ENCODE data around the gene NAT14.

Gene NAT14

GRCh38 chr19:55484593-55485438, at the start of gene NAT14:
NAT14 (plus strand) TSS chr19:55485188; CDS start chr19:55485709, 521 bp downstream.
- H3K36me3 Mint-ChIP-seq = peaks cover 2% of the 10 kb centered on the region
- peak within 1 kb of the TSS; percentile 73 for H3K4me3 Mint-ChIP-seq
- H3K27me3 Mint-ChIP-seq = peaks cover 26% of the 10 kb centered on the region
- DNase-seq = peak; percentile 75
- peak within 1 kb of the TSS; percentile 24 for H3K27ac Mint-ChIP-seq
- H3K4me1 Mint-ChIP-seq = peaks cover 11% of the 10 kb centered on the region
- no peaks in the 10 kb centered on the region for H3K9me3 Mint-ChIP-seq
- CTCF ChIA-PET = interaction anchor here (1.0 to 4.1 kb wide), 3 partner anchors 8 to 20 kb away, joined by 4 to 23 read pairs (median 6); partner anchors contain the start of gene ZNF628

GRCh38 chr19:55436847-55437246, 48.1 kb upstream of the NAT14 start:
- CTCF ChIA-PET = interaction anchor here (1.0 to 1.3 kb wide), 3 partner anchors 17 to 276 kb away, joined by 3 to 8 read pairs (median 3); no protein-coding TSS in a partner anchor

GRCh38 chr19:55437410-55437809, 47.6 kb upstream of the NAT14 start:
- no peak overlapping the region for H3K4me3 Mint-ChIP-seq
- peaks cover 66% of the 10 kb centered on the region for H3K27me3 Mint-ChIP-seq
- H3K27ac Mint-ChIP-seq = no peak overlapping the region
- CTCF ChIA-PET = interaction anchor here (1.0 to 1.3 kb wide), 3 partner anchors 16 to 277 kb away, joined by 3 to 8 read pairs (median 3); no protein-coding TSS in a partner anchor
- no peaks in the 10 kb centered on the region for H3K9me3 Mint-ChIP-seq
- peak; percentile 62 for DNase-seq
- peaks cover 13% of the 10 kb centered on the region for H3K4me1 Mint-ChIP-seq
- H3K36me3 Mint-ChIP-seq = peaks cover 1% of the 10 kb centered on the region

More at GRCh38 chr19:55436847-55437246, 48.1 kb upstream of the NAT14 start:
- H3K4me1 Mint-ChIP-seq = peaks cover 12% of the 10 kb centered on the region
- no peak overlapping the region for H3K27ac Mint-ChIP-seq
- peaks cover 66% of the 10 kb centered on the region for H3K27me3 Mint-ChIP-seq
- peaks cover 2% of the 10 kb centered on the region for H3K9me3 Mint-ChIP-seq
- peaks cover 1% of the 10 kb centered on the region for H3K36me3 Mint-ChIP-seq
- H3K4me3 Mint-ChIP-seq = no peak overlapping the region
- no peak for DNase-seq

GRCh38 chr19:55439052-55439451, 45.9 kb upstream of the NAT14 start:
- peak overlapping the region; percentile 42 for H3K27ac Mint-ChIP-seq
- CTCF ChIA-PET = no interaction called here
- H3K9me3 Mint-ChIP-seq = no peaks in the 10 kb centered on the region
- peaks cover 77% of the 10 kb centered on the region for H3K27me3 Mint-ChIP-seq
- H3K4me3 Mint-ChIP-seq = no peak overlapping the region
- no peaks in the 10 kb centered on the region for H3K36me3 Mint-ChIP-seq
- no peak for DNase-seq
- H3K4me1 Mint-ChIP-seq = peaks cover 16% of the 10 kb centered on the region

GRCh38 chr19:55440411-55441105, 44.4 kb upstream of the NAT14 start:
- Mint-ChIP-seq H3K4me1 (peaks cover 16% of the 10 kb centered on the region), H3K4me3 (no peak overlapping the region), H3K9me3 (no peaks in the 10 kb centered on the region), H3K36me3 (no peaks in the 10 kb centered on the region), H3K27me3 (peaks cover 92% of the 10 kb centered on the region), H3K27ac (no peak overlapping the region)
- CTCF ChIA-PET = no interaction called here
- DNase-seq = no peak

- Mint-ChIP-seq H3K27ac (peak overlapping the region; percentile 60), H3K27me3 (peaks cover 98% of the 10 kb centered on the region), H3K36me3 (no peaks in the 10 kb centered on the region), H3K4me3 (no peak overlapping the region), H3K9me3 (no peaks in the 10 kb centered on the region), H3K4me1 (peaks cover 16% of the 10 kb centered on the region)
- CTCF ChIA-PET = no interaction called here
- DNase-seq = no peak
Observed at GRCh38 chr19:55441319-55441691, 43.7 kb upstream of the NAT14 start.

- Mint-ChIP-seq H3K36me3 (no peaks in the 10 kb centered on the region), H3K4me1 (peaks cover 16% of the 10 kb centered on the region), H3K4me3 (no peak overlapping the region), H3K27me3 (peaks cover 93% of the 10 kb centered on the region), H3K27ac (peak overlapping the region; percentile 60), H3K9me3 (no peaks in the 10 kb centered on the region)
- no peak for DNase-seq
- CTCF ChIA-PET = no interaction called here
Observed at GRCh38 chr19:55441692-55442321, 43.2 kb upstream of the NAT14 start.

- Mint-ChIP-seq H3K27ac (no peak overlapping the region), H3K4me3 (no peak overlapping the region), H3K4me1 (peaks cover 16% of the 10 kb centered on the region), H3K9me3 (no peaks in the 10 kb centered on the region), H3K36me3 (no peaks in the 10 kb centered on the region), H3K27me3 (peaks cover 87% of the 10 kb centered on the region)
- DNase-seq = no peak
- CTCF ChIA-PET = no interaction called here
Observed at GRCh38 chr19:55442372-55442961, 42.5 kb upstream of the NAT14 start.

GRCh38 chr19:55443045-55443823, 41.8 kb upstream of the NAT14 start, which contains the start of gene SHISA7:
SHISA7 (minus strand) TSS chr19:55443300; CDS start chr19:55442863, 437 bp downstream.
- CTCF ChIA-PET = no interaction called here
- DNase-seq = no peak
- no peak within 1 kb of the TSS for H3K4me3 Mint-ChIP-seq
- no peaks in the 10 kb centered on the region for H3K9me3 Mint-ChIP-seq
- peaks cover 79% of the 10 kb centered on the region for H3K27me3 Mint-ChIP-seq
- H3K36me3 Mint-ChIP-seq = no peaks in the 10 kb centered on the region
- no peak within 1 kb of the TSS for H3K27ac Mint-ChIP-seq
- peaks cover 16% of the 10 kb centered on the region for H3K4me1 Mint-ChIP-seq

GRCh38 chr19:55443824-55444480, 41.0 kb upstream of the NAT14 start:
- H3K9me3 Mint-ChIP-seq = no peaks in the 10 kb centered on the region
- no peaks in the 10 kb centered on the region for H3K36me3 Mint-ChIP-seq
- peaks cover 16% of the 10 kb centered on the region for H3K4me1 Mint-ChIP-seq
- DNase-seq = no peak
- H3K4me3 Mint-ChIP-seq = no peak overlapping the region
- peaks cover 72% of the 10 kb centered on the region for H3K27me3 Mint-ChIP-seq
- CTCF ChIA-PET = no interaction called here
- no peak overlapping the region for H3K27ac Mint-ChIP-seq

- Mint-ChIP-seq H3K27me3 (peaks cover 65% of the 10 kb centered on the region), H3K9me3 (no peaks in the 10 kb centered on the region), H3K4me3 (no peak overlapping the region), H3K27ac (no peak overlapping the region), H3K4me1 (peaks cover 16% of the 10 kb centered on the region), H3K36me3 (no peaks in the 10 kb centered on the region)
- CTCF ChIA-PET = interaction anchor here (1.1 kb wide), 1 partner anchor 58 kb away, joined by 3 read pairs; no protein-coding TSS in a partner anchor
- DNase-seq = no peak
Observed at GRCh38 chr19:55444646-55445045, 40.3 kb upstream of the NAT14 start.

- H3K9me3 Mint-ChIP-seq = no peaks in the 10 kb centered on the region
- peaks cover 60% of the 10 kb centered on the region for H3K27me3 Mint-ChIP-seq
- no peaks in the 10 kb centered on the region for H3K36me3 Mint-ChIP-seq
- CTCF ChIA-PET = no interaction called here
- H3K4me3 Mint-ChIP-seq = no peak overlapping the region
- no peak for DNase-seq
- H3K27ac Mint-ChIP-seq = no peak overlapping the region
- peaks cover 12% of the 10 kb centered on the region for H3K4me1 Mint-ChIP-seq
Observed at GRCh38 chr19:55446060-55446459, 38.9 kb upstream of the NAT14 start.

All from activated naive CD4-positive, alpha-beta T cell treated with anti-CD3 and anti-CD28 coated beads, Interleukin-2, amount 10 ng/mL, durations not matched to agents 7 days and 5 days (primary cell).